Neural cell (in vitro differentiated cells): ENCODE data around the gene AGBL5. TPM values are rescaled to one million over a fixed set of nuclear protein-coding genes. Genes with fewer than 3 reads are reported as not detected.

Experiments used
- H2AFZ ChIP-seq: fragments of 200-600, 300-800 bp; sonication (generic), shearing (Covaris generic); 2 replicates; pipeline ENCODE4 v1.6.0; 2014; ENCODE audit warnings: low read depth, mild to moderate bottlenecking, antibody characterized with exemption, low read length, moderate library complexity
- H3F3A ChIP-seq: fragments of 200-600 bp; shearing (Covaris generic); 2 replicates; pipeline ENCODE4 v1.6.1; 2016; ENCODE audit warnings: mild to moderate bottlenecking, moderate library complexity, mixed read lengths, antibody characterized with exemption, low read length; ENCODE audit not compliant: insufficient read depth, poor library complexity, severe bottlenecking
- H3K27ac ChIP-seq: fragments of 200-600, 300-800 bp; sonication (generic), shearing (Covaris generic); 2 replicates; pipeline ENCODE4 v1.5.1; 2014; ENCODE audit warnings: mild to moderate bottlenecking, low read length, moderate library complexity
- H3K27me3 ChIP-seq: fragments of 300-800, 200-600 bp; sonication (generic), shearing (Covaris generic); 2 replicates; pipeline ENCODE4 v1.6.0; 2014; ENCODE audit warnings: mild to moderate bottlenecking, low read depth, low read length, moderate library complexity; ENCODE audit not compliant: insufficient read depth
- H3K36me3 ChIP-seq: fragments of 300-800, 200-600 bp; sonication (generic), shearing (Covaris generic); 2 replicates; pipeline ENCODE4 v1.5.1; 2014; ENCODE audit warnings: mild to moderate bottlenecking, antibody characterized with exemption, low read length, moderate library complexity; ENCODE audit not compliant: insufficient read depth
- H3K4me2 ChIP-seq: fragments of 300-800, 200-600 bp; sonication (generic), shearing (Covaris generic); 2 replicates; pipeline ENCODE4 v1.6.0; 2014; ENCODE audit warnings: mild to moderate bottlenecking, low read length
- H3K4me3 ChIP-seq: fragments of 300-800, 200-600 bp; sonication (generic), shearing (Covaris generic); 2 replicates; pipeline ENCODE4 v1.5.1; 2014; ENCODE audit warnings: mild to moderate bottlenecking, low read length, moderate library complexity
- H3K79me2 ChIP-seq: fragments of 200-600 bp; shearing (Covaris generic); replicated peaks from 2 replicates; pipeline ENCODE4 v1.6.0; 2014; ENCODE audit warnings: mild to moderate bottlenecking, low read length, moderate library complexity; ENCODE audit not compliant: insufficient read depth
- H3K9ac ChIP-seq: fragments of 300-800, 200-600 bp; sonication (generic), shearing (Covaris generic); 2 replicates; pipeline ENCODE4 v1.6.1; 2016; ENCODE audit warnings: mild to moderate bottlenecking, low read length, mixed read lengths
- H3K9me2 ChIP-seq: fragments of 200-600 bp; shearing (Covaris generic); 2 replicates; pipeline ENCODE4 v1.6.1; 2016; ENCODE audit warnings: mild to moderate bottlenecking, low read length, mixed read lengths; ENCODE audit not compliant: insufficient read depth
- H3K9me3 ChIP-seq: fragments of 200-600, 300-800 bp; sonication (generic), shearing (Covaris generic); 2 replicates; pipeline ENCODE4 v1.6.1; 2016; ENCODE audit warnings: mild to moderate bottlenecking, mixed run types, low read length, moderate library complexity, mixed read lengths
- H4K20me1 ChIP-seq: fragments of 200-600 bp; shearing (Covaris generic); 2 replicates; pipeline ENCODE4 v1.6.1; 2016; ENCODE audit warnings: mild to moderate bottlenecking, mixed run types; ENCODE audit not compliant: insufficient read depth
- EP300 ChIP-seq: fragments of 450-650 bp; conservative IDR thresholded peaks from 2 replicates; pipeline ENCODE4 v1.6.1; 2014; ENCODE audit warnings: antibody characterized with exemption, mild to moderate bottlenecking, moderate library complexity; ENCODE audit not compliant: poor library complexity, severe bottlenecking
- EZH2 ChIP-seq: fragments of 200-600, 300-800 bp; shearing (Covaris generic), sonication (generic); IDR thresholded peaks from 2 replicates; pipeline ENCODE4 v1.6.1; 2014; ENCODE audit warnings: antibody characterized with exemption, low read length, borderline replicate concordance, mild to moderate bottlenecking; ENCODE audit not compliant: insufficient read depth, poor library complexity, severe bottlenecking
- MXI1 ChIP-seq: fragments of 450-650 bp; conservative IDR thresholded peaks from 2 replicates; pipeline ENCODE4 v1.6.1; 2014; ENCODE audit warnings: antibody characterized with exemption, mild to moderate bottlenecking; ENCODE audit not compliant: poor library complexity, severe bottlenecking
- POLR2AphosphoS5 ChIP-seq: IDR thresholded peaks from 2 replicates; pipeline ENCODE4 v1.6.1; 2012
- RAD21 ChIP-seq: fragments of 450-650 bp; conservative IDR thresholded peaks from 2 replicates; pipeline ENCODE4 v1.6.1; 2014; ENCODE audit warnings: antibody characterized with exemption, mild to moderate bottlenecking, moderate library complexity
- SMC3 ChIP-seq: fragments of 450-650 bp; conservative IDR thresholded peaks from 2 replicates; pipeline ENCODE4 v1.6.1; 2014; ENCODE audit warnings: antibody characterized with exemption, mild to moderate bottlenecking, moderate library complexity; ENCODE audit not compliant: poor library complexity
- TAF1 ChIP-seq: IDR thresholded peaks from 2 replicates; pipeline ENCODE4 v1.6.1; 2012; ENCODE audit warnings: low read depth
- polyA plus RNA-seq: library from polyadenylated mRNA; depleted of rRNA; stranded (reverse); fragments of >200 nt; gene quantifications from 2 replicates; pipeline ENCODE4 v1.2.3, GENCODE V29; 2014
- TF ChIP-seq, protein P1 (sequence below): fragments of 450-650 bp; IDR thresholded peaks from 2 replicates; pipeline ENCODE4 v1.5.1; 2014; ENCODE audit warnings: antibody characterized with exemption, mild to moderate bottlenecking, moderate library complexity; ENCODE audit not compliant: poor library complexity, severe bottlenecking
- TF ChIP-seq, protein P2 (sequence below): IDR thresholded peaks from 2 replicates; pipeline ENCODE4 v1.6.1; 2012; ENCODE audit warnings: borderline replicate concordance

Gene AGBL5
- polyA plus RNA-seq, 1 donor from 2014 or later = 34.3 TPM

DNA sequence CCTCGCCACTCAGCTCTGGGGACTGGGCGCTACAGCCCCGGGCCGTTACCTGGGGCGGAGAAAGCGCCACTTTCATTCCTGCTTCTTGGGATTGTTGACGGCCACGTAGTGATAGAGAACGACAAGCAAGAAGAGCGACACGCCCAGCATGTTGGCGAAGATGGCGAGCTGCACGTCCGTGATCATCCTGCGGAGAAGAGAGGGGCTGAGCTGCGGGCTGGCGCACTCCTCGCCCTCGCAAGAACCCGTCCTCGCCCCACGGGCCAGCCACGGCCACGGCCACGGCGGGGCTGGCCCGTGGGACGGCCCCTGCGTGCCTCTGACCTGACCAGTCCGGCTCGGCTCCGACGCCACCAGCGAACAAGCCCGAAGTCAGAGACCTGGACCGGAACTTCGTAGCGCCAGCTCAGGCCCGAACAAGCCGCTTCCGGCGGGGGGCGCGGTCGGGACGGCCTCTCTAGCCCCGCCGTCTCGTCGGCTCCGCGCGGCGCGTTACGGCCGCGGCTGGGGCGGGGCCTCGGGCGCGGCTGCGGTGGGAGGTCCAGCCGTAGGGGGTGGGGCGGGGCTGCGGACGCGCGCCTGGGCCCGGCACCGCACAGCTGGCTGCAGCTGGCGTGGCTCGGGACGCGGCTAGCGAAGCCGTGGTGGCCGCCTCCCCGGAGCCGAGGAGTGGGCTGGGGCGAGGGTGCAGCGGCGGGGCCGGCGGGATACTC lies 20.0 kb downstream of the AGBL5 start, which contains the start of gene OST4:
Gene OST4, minus strand, starts transcription at position 378 of the 713 bp plus-strand sequence.
- no peaks in the 10 kb centered on the region for H3K36me3 ChIP-seq
- peak within 1 kb of the TSS; percentile 97 for H3K9ac ChIP-seq
- peak within 1 kb of the TSS; percentile 97 for H2AFZ ChIP-seq
- peak within 1 kb of the TSS; percentile 87 for H3K27ac ChIP-seq
- H3K9me3 ChIP-seq = no peaks in the 10 kb centered on the region
- H3K4me2 ChIP-seq = peak within 1 kb of the TSS; percentile 100
- H3K4me3 ChIP-seq = peak within 1 kb of the TSS; percentile 80
- no peaks in the 10 kb centered on the region for H3K27me3 ChIP-seq
- no peaks in the 10 kb centered on the region for H3F3A ChIP-seq
- H3K79me2 ChIP-seq = peaks cover 23% of the 10 kb centered on the region
- H3K9me2 ChIP-seq = no peaks in the 10 kb centered on the region
- no peaks in the 10 kb centered on the region for H4K20me1 ChIP-seq
- TF ChIP-seq, protein P1, sequence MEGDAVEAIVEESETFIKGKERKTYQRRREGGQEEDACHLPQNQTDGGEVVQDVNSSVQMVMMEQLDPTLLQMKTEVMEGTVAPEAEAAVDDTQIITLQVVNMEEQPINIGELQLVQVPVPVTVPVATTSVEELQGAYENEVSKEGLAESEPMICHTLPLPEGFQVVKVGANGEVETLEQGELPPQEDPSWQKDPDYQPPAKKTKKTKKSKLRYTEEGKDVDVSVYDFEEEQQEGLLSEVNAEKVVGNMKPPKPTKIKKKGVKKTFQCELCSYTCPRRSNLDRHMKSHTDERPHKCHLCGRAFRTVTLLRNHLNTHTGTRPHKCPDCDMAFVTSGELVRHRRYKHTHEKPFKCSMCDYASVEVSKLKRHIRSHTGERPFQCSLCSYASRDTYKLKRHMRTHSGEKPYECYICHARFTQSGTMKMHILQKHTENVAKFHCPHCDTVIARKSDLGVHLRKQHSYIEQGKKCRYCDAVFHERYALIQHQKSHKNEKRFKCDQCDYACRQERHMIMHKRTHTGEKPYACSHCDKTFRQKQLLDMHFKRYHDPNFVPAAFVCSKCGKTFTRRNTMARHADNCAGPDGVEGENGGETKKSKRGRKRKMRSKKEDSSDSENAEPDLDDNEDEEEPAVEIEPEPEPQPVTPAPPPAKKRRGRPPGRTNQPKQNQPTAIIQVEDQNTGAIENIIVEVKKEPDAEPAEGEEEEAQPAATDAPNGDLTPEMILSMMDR = peak; percentile 46
- TF ChIP-seq, protein P2, sequence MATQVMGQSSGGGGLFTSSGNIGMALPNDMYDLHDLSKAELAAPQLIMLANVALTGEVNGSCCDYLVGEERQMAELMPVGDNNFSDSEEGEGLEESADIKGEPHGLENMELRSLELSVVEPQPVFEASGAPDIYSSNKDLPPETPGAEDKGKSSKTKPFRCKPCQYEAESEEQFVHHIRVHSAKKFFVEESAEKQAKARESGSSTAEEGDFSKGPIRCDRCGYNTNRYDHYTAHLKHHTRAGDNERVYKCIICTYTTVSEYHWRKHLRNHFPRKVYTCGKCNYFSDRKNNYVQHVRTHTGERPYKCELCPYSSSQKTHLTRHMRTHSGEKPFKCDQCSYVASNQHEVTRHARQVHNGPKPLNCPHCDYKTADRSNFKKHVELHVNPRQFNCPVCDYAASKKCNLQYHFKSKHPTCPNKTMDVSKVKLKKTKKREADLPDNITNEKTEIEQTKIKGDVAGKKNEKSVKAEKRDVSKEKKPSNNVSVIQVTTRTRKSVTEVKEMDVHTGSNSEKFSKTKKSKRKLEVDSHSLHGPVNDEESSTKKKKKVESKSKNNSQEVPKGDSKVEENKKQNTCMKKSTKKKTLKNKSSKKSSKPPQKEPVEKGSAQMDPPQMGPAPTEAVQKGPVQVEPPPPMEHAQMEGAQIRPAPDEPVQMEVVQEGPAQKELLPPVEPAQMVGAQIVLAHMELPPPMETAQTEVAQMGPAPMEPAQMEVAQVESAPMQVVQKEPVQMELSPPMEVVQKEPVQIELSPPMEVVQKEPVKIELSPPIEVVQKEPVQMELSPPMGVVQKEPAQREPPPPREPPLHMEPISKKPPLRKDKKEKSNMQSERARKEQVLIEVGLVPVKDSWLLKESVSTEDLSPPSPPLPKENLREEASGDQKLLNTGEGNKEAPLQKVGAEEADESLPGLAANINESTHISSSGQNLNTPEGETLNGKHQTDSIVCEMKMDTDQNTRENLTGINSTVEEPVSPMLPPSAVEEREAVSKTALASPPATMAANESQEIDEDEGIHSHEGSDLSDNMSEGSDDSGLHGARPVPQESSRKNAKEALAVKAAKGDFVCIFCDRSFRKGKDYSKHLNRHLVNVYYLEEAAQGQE = peak; percentile 48
- peak; percentile 28 for TF ChIP-seq RAD21
- TF ChIP-seq EZH2 = no peak
- peak; percentile 61 for TF ChIP-seq EP300
- TF ChIP-seq SMC3 = peak; percentile 44
- TF ChIP-seq TAF1 = peak; percentile 60
- peak; percentile 93 for TF ChIP-seq POLR2AphosphoS5
- TF ChIP-seq MXI1 = peak; percentile 89

DNA sequence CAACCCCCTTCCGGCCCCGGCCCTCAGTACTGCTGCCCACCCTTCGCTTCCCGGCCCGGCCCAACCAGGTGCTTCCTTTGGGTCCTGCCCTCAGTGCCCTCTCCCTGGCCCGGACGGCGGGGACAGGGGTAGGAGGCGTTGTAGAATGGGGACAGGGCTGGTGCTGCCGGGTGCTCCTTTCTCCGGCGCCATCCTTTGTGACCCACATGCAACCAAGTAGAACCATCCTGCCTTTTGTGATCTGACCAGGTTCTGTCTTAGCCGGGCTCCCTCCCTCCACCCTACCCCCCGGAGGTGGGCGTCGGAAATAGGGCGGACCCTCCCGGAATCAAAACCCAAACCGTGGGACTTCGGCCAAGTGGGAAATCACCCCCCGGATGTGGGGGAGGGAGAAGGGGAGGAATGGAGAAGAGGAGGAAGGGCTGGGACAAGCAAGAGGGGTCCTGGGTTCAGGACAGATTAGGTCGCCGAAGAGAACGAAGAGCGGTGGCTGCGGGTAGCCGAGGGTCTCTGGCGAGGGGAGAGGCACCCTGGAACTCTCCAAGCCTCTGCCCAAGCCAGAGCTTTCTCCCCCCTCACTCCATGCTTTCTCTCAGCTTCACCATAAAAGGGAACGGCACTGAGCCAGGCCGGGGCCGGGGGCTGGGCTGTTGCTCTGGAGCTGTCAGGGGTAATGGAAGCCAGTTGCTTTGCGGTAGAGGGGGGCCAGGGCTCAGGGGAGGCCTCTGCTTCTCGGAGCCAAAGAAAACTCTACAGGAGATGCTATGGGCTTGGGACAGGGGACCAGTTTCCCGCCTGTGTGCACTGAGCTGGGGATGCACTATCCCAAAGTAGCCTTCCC lies 20.7 kb downstream of the AGBL5 start:
- H3K4me2 ChIP-seq = peak overlapping the region; percentile 100
- peak overlapping the region; percentile 97 for H3K9ac ChIP-seq
- peak overlapping the region; percentile 87 for H3K27ac ChIP-seq
- H3K9me3 ChIP-seq = no peaks in the 10 kb centered on the region
- H3K9me2 ChIP-seq = no peaks in the 10 kb centered on the region
- no peaks in the 10 kb centered on the region for H3K36me3 ChIP-seq
- H2AFZ ChIP-seq = peak overlapping the region; percentile 97
- no peaks in the 10 kb centered on the region for H3K27me3 ChIP-seq
- H4K20me1 ChIP-seq = no peaks in the 10 kb centered on the region
- H3K4me3 ChIP-seq = peak overlapping the region; percentile 80
- H3K79me2 ChIP-seq = peaks cover 23% of the 10 kb centered on the region
- TF ChIP-seq EP300 (no peak), POLR2AphosphoS5 (peak; percentile 47), MXI1 (no peak), SMC3 (no peak), RAD21 (no peak), TAF1 (no peak), EZH2 (no peak)
- TF ChIP-seq, protein P1 = no peak
- TF ChIP-seq, protein P2 = peak; percentile 21
- H3F3A ChIP-seq = no peaks in the 10 kb centered on the region
